ENCODE results near the gene ASTN2.

The ASTN2 gene

DNA sequence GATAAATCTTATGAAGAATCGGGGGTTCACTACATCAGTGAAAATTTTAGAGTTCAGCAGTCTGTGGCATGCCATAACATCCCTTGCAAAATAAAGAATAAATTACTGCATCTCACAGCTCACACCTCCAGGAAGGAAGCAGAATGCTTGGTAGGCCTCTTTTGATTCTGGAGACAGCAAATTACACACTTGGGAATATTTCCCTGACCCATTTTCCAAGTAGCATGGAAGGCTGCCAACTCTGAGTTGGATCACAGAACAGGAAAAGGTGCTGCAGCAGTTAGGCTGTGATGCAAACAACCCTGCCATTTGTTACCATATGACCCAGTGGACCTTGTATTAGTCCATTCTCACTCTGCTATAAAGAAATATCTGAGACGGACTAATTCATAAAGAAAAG is 293.5 kb downstream of the ASTN2 start:
- DNase-seq (ENCODE audit: low read depth, low spot score) = no peak

DNA sequence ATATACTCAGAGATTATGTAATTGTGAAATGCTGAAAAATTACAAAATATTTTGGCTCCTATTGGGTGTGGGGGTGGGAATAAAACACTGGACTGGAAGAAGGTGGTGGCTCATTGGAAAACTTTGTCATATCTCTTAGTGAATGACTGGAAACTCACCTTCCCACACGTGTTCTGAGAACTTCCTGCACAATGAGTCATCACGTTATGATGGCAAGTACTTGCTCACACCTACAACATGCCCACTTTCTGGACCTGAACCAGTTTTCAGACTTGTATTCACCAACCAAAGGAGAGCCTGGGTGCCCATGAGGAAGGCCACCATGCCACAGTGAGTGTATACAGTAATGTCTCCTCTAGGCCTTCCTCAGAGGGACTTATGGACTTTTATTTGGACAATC is 294.8 kb downstream of the ASTN2 start:
- no peak for DNase-seq (ENCODE audit: low read depth, low spot score)

DNA sequence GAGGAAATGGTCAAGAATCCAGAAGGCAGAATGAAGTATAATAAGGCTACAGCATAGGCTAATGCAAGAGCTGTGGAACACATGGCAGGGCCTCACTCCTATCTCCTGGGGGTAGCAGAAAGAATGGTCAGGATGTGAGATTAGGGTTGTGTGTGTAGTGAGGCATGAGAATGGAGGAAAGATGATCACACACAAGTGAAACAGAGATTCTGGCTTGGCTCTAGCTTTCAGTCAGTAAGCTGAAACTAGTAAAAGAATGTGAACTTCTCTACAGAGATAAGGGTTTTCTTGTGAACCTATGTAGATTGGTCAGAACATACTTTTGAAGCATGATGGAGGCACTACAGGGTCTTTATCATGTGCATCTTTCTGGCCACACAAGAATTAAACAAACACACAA is 298.8 kb downstream of the ASTN2 start:
- DNase-seq (ENCODE audit: low read depth, low spot score) = no peak

DNA sequence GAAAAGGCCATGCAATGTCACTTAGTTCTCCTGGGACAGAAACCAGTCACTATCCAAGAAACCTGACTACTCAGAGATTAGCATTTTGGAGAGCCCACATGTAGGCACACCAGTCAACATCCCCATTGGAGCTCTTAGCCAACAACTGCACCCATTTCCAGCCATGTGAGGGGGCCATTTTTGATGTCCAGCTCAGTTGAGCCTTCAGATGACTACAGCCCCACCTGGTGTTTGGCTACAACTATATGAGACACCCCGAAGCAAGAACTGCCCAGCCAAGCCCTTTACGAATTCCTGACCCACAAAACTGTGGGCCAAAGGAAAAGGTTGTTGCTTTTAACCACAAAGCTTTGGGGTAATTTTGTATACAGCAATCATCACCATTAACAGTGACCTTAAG is 300.1 kb downstream of the ASTN2 start:
- DNase-seq (ENCODE audit: low read depth, low spot score) = peak; percentile 10

DNA sequence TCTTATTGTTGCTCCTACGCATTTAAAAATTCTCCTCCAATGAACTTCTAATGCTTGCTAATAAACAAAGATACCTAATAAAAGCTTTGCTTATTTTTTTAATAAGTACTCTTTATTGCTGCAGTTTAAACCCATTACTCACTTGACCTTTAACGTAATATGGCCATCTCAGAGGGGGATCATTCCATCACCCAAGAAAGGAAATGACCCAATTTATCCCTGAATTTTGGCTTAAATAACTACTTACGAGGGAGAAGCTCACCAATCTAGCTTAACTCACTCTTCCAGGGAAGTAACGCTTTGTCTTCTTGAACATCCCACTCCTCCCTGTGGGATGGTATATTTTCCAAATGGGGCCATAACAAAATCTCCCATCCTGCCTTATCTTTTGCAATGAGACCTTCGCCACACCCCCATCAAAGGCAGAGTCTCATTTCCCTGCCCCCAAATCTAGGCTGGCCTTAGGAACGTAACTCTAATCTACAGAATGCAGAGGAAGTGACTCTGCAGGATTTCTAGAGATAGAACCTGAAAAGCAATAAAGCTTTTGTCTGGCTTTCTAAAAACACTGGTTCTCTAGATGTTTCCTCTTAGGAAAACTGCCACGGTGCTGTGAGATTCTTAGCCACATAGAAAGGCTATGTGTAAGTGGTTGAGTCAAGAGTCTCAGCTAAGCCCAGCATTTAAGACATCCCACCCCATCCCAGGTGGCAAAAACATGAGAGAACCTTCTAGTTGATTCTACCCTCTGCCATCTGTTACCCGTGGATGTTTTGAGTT is 310.0 kb downstream of the ASTN2 start:
- DNase-seq (ENCODE audit: low read depth, low spot score) = no peak

DNA sequence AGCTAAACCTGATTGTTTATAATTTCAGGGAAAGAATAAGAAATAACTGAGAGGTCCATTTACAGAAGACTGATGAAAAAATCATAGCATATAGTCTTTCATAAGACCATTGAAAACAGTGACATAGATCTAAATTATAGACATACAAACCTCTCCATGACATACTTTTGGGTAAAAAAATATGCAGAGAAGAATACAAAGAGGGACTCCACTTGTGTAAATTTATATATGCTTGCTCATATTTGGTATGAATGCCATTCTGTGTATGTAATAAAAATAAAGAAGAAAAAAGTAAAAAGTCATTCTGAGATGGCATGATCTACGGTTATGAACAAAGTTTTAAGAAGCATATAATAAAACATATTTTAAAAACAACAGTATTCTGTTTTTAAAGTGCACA is 310.7 kb downstream of the ASTN2 start:
- DNase-seq (ENCODE audit: low read depth, low spot score) = no peak

DNA sequence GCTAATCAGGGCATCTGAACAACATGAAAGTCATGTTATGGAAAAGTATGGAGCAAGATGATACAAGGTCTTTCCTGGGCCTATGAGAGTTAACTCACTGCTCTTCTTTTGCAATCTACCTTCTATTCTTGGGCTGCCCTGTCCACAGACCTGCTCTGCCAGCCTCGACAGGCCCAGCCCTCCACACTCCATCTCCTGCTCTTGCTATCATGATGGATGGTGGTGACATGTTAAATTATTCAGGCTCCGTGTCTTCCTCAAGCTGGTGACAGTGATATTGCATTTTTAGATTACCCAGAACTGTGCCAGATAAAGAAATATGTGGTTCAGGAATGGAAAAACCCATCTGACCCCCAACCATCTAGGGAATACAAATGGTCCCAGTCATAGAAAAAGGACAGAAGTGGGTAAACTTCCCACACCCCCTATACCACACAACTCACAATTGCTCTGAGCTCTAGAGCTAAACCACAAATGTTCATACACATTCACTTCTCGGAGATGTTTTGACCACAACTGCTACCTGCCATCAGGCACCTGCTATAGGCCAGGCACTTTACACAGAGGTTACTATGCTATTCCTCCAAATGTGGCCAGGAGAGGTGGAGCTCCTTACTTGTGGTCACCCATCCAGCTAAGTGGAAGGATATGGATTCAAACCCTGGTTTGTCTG is 311.3 kb downstream of the ASTN2 start:
- no peak for DNase-seq (ENCODE audit: low read depth, low spot score)

DNA sequence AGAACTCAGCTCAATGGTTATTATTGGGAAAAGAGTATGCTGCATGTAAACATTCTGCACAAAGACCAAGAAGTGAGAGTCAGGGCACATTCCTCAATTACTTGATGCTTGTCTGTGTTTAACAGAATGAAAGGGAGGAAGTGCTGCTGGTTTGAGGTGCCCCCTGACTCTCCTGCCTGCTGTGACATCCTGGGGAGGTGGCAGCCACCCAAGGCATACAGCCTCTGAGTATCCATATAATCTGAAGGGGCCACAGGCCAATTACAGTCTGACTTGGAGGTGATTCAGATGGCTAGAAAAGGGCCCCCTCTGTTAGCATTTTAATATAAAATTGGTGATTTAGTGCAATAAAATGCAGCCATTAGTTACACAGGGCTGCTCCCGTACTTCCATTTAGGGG is 313.8 kb downstream of the ASTN2 start:
- no peak for DNase-seq (ENCODE audit: low read depth, low spot score)

DNA sequence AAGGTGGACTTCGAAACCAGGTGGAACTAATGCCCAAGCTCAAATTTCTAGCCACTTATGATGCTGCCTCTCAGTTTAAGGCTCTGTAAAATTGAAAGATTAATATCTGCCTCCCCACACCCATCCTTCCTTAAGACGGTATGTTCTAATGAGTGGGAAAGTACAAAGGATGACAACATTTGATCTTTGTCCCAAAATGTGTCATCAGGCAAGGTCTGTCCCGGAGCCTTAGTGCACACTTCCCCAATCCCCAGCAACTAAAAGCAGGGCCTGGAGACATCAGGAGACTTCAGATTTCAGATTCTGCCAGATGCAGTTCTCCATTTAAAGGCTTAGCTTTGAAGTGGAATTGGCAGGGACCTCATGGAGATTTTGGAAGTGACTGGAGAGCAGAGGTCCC is 316.5 kb downstream of the ASTN2 start:
- DNase-seq (ENCODE audit: low read depth, low spot score) = no peak

DNA sequence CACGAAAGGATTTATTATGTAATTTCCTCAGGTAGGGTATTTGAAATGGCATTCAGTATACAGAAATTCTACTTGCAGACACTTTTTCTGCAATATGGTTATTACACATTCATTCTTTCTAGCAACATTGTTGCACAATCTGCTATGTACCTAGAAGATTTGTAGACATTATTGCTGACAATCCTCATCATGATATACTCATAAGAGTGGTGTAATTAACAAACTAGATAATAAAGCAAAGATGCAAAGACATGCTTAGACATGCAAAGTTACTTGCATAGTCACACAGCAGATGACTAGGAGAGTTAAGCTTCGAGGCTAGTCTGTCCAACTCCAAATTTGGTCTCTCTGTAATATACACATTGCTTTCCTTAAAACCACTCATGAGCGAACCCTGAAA is 317.1 kb downstream of the ASTN2 start:
- no peak for DNase-seq (ENCODE audit: low read depth, low spot score)

DNA sequence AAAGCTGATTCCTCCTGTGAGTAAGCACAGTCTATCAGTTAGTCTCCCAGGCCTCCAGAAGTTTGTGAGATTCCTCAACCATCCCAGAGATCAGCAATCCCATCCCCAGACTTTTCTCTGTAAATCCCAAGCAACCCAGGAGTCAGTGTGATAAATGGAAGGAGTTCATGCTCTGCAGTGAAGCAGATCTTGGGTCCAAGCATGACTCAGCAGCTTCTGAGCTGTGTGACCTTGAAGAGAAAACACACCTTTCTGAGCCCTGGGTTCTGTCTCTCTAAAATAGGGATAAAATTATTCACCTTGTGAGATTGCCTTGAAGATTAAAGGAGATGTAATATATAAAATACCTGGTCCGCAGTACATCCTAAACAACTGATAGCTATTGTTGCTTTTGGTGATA is 318.7 kb downstream of the ASTN2 start:
- no peak for DNase-seq (ENCODE audit: low read depth, low spot score)

DNA sequence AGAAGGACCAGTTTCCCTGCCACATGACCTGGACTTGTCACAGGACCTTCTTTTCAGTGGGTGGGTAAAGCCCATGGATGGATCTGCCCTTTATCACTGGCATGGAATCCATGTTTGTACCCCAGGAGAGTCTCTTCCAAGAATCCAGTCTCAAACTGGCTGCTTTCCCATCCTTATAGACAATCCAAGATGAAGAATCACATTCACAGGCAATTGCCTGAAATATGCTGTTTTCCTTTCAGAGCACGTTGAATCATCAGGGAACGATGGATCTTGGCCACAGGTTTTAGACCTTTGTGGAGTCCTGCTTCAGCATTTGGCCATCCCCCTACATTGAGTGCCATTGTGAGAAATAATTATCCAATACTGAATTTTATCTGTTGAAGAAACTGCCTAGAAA is 319.8 kb downstream of the ASTN2 start:
- no peak for DNase-seq (ENCODE audit: low read depth, low spot score)

DNA sequence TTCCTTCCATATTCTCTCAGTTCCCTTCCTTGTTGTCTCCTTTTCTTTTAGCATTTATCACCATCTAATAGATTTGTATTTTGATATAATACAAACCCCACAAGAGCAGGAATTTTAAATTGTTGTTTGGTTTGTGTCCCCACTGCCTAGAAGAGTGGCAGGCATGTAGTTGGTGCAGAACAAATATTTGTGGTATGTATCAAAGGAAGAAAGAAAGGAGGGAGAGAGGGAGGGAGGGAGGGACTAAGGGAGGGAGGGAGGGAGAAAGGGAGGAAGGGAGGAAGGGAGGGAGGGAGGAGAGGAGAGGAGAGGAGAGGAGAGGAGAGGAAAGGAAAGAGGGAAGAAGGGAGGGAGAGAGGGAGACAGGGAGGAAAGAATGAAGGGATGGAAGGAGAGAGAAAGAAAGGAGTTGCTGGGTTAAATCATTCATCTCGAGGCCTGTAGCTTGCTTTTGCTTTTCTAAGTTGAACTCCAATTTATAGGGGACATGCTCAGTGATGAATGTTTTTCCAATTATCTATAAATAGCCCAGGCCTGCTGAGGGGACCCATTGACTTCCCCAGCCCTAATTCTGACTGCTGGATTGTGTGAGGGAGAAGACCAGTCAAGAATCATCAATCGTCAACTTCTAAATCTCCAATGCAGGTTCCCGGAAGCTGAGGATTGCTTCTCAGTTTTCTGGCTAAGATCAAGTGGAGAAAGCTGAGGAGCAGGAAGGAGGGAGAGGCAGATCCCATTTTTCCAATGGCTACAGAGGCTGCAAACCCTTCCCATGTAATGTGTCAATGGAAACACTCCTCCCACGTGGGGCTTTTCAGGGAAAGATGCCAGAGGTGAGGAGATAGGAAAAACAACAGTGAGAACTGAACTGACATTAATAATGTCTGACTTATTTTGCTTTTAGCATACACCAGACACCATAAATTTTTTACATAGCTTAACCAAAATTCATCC is 320.7 kb downstream of the ASTN2 start:
- DNase-seq (ENCODE audit: low read depth, low spot score) = peak; percentile 24

DNA sequence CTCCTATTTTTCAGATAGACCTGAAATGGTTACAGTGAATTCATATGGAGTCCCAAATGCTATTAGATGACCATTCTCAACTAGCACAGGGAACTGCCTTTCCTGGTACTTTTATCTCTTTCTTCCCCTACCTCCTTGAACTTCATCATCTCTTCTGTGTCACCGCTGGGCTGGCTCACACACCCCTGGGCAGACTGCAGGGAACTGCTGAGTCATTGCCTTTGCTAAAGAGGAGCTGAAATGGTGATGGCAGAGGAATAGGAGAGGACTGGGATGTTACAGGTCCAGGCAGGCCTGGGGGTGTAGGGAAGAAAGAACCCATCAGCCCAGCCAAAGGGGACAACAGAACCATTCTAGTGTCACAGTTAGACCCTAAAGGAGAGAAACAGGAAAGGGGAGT is 322.3 kb downstream of the ASTN2 start:
- peak; percentile 38 for DNase-seq (ENCODE audit: low read depth, low spot score)

DNA sequence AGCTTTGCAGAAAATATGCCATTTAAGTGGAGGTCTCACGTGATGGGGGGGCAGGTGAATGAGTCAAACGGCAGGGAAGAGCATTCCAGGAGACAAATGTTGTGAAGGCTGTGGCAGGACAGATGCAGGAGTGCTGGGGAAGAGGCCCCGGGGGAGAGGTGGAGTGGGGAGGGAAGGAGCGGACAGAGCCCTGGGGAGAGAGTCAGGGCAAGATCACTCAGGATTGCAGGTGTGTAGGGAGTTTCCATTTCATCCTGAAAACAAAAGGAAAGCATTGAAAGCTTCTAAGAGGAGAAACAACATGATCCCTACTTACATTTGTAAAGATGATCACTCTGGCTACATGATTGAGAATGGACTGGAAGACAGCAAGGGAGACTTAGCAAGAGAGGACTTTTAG is 323.3 kb downstream of the ASTN2 start:
- peak; percentile 44 for DNase-seq (ENCODE audit: low read depth, low spot score)

DNA sequence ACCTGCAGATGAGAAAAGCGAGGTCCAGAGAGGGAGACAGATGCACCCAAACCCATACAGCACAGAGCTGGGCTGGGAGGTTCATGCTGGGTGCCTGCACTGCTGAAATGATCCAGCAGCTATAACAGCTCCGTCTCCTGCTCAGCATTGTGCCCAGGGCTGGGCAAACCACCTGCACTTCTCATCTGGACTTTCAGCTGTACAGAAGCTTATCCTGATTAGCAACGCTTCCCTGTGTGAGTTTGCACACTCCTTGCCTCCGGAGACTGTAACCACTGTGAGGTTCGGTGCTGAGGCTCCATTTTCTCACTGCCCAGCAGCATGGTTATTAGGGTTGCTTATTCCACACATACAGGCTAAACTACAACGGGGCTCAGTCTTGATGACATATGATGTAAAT is 326.1 kb downstream of the ASTN2 start:
- DNase-seq (ENCODE audit: low read depth, low spot score) = no peak

DNA sequence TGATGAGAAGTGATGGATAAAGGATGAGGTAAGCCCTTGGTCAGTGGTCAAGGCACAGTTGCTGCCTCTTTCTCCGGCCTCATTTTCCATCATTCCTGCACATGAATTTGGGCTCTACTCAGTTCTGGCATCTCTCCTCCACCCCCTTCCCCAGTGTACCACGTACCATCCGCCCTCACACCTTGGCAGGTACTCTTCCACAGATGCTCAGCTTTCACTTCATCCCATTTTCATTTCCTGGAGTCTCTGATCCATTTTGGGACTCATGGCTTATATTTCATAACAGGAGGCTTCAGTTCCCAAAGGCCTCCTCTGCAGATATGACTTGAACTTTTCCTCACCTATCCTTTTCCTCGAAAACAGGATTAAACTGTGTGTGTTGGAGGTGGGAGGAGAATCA is 326.7 kb downstream of the ASTN2 start:
- DNase-seq (ENCODE audit: low read depth, low spot score) = no peak

DNA sequence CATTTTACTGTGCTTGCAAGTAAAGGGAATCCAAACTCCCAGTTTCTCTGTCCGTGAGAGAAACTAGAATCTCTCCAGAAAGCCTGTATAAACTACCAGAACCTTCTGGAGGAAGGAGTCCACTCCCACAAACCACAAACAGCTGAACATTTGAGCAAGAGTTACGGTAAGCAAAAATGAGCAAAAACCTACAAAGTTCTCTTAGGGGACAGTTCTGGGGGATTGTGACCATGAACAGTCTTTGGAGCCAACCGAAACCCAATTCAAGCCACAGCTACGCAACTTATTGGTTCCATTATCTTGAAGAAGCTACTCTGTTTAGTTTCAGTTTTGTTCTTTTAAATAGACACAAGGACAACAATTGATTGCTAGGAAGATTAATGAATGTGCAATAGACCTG is 330.6 kb downstream of the ASTN2 start:
- no peak for DNase-seq (ENCODE audit: low read depth, low spot score)

DNA sequence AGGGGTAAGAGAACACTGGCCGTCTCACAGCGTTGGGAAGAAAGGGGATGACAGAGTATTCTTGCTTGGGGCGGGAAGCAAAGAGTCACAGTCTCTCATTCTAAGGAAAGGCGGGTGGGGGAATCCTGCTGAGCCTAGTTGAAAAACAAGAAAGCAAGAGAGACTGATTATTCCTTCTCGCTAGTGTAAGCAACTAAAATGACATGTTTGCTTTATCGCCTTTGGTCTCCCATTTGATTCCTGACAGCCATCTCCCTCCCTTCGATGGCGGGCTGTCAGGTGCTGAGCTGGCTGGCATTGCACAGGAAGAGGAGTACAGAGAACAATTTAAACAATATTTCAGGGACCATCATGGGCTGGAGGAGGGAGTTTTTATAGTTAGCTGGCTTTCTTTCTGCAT is 331.3 kb downstream of the ASTN2 start:
- peak; percentile 40 for DNase-seq (ENCODE audit: low read depth, low spot score)

DNA sequence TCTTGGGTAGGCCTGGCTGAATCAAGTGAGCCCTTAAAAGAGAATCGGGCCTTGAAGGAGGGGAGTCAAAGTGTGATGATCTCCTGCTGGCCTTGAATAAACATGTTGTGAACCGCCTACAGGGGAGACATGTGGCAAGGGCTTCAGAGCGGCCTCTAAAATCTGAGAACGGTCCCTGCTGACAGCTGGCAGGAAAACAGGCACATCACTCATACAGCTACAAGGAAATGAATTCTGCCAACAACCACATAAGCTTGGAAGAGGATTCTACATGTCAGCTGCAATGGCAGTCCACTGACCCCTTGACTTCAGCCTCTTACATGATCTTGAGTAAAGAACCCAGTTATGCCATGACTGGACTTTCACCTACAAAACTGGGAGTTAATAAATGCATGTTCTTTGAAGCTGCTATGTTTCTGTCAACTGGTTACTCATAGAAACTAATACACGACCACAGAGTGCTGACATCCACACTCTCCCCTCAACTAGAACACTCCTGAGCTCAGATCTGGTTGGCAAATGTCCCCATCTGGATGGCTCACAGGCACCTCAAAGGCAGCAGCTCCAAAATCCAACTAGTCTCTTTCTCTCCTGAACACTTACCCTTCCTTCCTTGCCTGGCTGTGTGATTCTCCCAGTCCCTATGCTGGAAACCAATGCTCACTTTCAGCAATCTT is 333.1 kb downstream of the ASTN2 start:
- DNase-seq (ENCODE audit: low read depth, low spot score) = no peak

DNA sequence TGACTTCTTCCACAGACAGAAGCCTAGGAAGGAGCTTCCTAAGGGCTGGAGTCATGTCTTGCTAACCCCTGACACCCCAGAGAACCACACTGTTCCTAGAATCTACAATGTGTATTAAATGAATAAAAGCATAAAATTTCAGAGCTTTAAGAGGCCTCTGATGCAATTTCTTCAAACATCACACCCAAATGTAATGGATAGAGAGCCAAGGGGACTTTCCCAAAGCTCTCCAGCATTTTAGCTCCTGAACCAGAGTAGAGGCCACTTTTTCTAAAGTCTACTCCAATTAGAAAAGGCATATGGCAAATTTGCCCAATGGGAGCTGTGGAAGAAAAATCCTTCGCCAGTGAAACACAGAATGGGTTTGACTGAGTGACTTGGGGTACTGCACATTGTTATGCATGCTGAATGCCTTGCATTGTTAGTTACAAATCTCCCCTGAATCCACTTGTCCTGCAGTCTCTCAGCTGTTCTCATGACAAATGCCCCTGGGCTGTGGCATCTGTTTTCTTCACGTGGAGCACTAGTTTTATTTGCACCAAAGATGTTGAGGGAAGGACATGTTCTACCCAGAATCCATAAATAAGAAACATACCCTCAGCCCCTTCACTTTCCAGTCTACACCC is 334.0 kb downstream of the ASTN2 start:
- DNase-seq (ENCODE audit: low read depth, low spot score) = no peak

All from ELF-1 (cell line).